NCI-H2029 (cell line): Measurements from ENCODE around the gene PXK.
"Not testable (repeated sequence)": the region's sequence is repeated elsewhere in the genome, so short reads cannot be mapped to it uniquely, and the experiment has no call there.

ENCODE experiments used
- DNase-seq: peaks from one replicate; lab custom pipeline; 2025; lab: John Stamatoyannopoulos, UW

Gene PXK

GRCh38 chr3:58332575-58333188, at the start of gene PXK:
PXK (plus strand) TSS chr3:58332892; CDS start chr3:58332989, 97 bp downstream.
- DNase-seq = no peak

- no peak for DNase-seq
These were observed 47.4 kb upstream of the PXK start for GRCh38 chr3:58285334-58285733.

- DNase-seq = no peak
These were observed 45.3 kb upstream of the PXK start for GRCh38 chr3:58287354-58287753.

GRCh38 chr3:58288011-58288728, 44.5 kb upstream of the PXK start:
- DNase-seq = no peak

- DNase-seq = not testable (repeated sequence)
These were observed 43.6 kb upstream of the PXK start for GRCh38 chr3:58288964-58289613.

- not testable (repeated sequence) for DNase-seq
These were observed 42.2 kb upstream of the PXK start for GRCh38 chr3:58290446-58290845.

GRCh38 chr3:58291671-58292338, 40.9 kb upstream of the PXK start:
- no peak for DNase-seq

GRCh38 chr3:58292866-58293265, 39.8 kb upstream of the PXK start:
- no peak for DNase-seq

GRCh38 chr3:58293516-58293915, 39.2 kb upstream of the PXK start:
- no peak for DNase-seq

- DNase-seq = no peak
These were observed 36.4 kb upstream of the PXK start for GRCh38 chr3:58296269-58296668.

- DNase-seq = no peak
These were observed 35.8 kb upstream of the PXK start for GRCh38 chr3:58296843-58297242.

GRCh38 chr3:58298190-58298589, 34.5 kb upstream of the PXK start:
- DNase-seq = no peak

- no peak for DNase-seq
These were observed 33.6 kb upstream of the PXK start for GRCh38 chr3:58299075-58299474.

- no peak for DNase-seq
These were observed 32.7 kb upstream of the PXK start for GRCh38 chr3:58299839-58300516.

- DNase-seq = peak; percentile 83
These were observed 26.6 kb upstream of the PXK start, which contains the start of the genes HTD2 and RPP14 for GRCh38 chr3:58305882-58306711. HTD2 (plus strand) TSS chr3:58306520; CDS start chr3:58317614, 11,094 bp downstream. RPP14 (plus strand) TSS chr3:58306245; CDS start chr3:58310330, 4,085 bp downstream.

GRCh38 chr3:58307639-58308215, 25.0 kb upstream of the PXK start:
- DNase-seq = no peak

- no peak for DNase-seq
These were observed 24.0 kb upstream of the PXK start for GRCh38 chr3:58308728-58309127.

- DNase-seq = no peak
These were observed 14.9 kb upstream of the PXK start for GRCh38 chr3:58317811-58318210.

- no peak for DNase-seq
These were observed 10.9 kb upstream of the PXK start for GRCh38 chr3:58321791-58322190.

GRCh38 chr3:58322793-58323192, 9.9 kb upstream of the PXK start:
- no peak for DNase-seq
